Measurements from ENCODE around the gene SBF2.

GRCh38 chr11:9895006-9895405, 399.0 kb downstream of the SBF2 start:
- no peak for TF ChIP-seq CTCF (IDR thresholded peaks at IDR 0.05; ENCODE audit: insufficient read depth, low read length, poor library complexity, severe bottlenecking)
- TF ChIP-seq EZH2phosphoT487 (conservative IDR thresholded peaks at IDR 0.05; ENCODE audit: low read length) = no peak

Data from SU-DHL-6 (cell line).